Neural progenitor cell (in vitro differentiated cells): ENCODE results near the gene ZNF718. TPM values are rescaled to one million over a fixed set of nuclear protein-coding genes. Genes with fewer than 3 reads are reported as not detected.
"Not testable (repeated sequence)": the region's sequence is repeated elsewhere in the genome, so short reads cannot be mapped to it uniquely, and the experiment has no call there.

Source experiments
- DNase-seq: peaks from one replicate; pipeline ENCODE4 v3.0.0-alpha.2; 2016; ENCODE audit warnings: low spot score
- H2AFZ ChIP-seq: fragments of 200-600 bp; sonication (generic); replicated peaks from 2 replicates; pipeline ENCODE4 v1.6.1; 2016; ENCODE audit warnings: antibody characterized with exemption
- H3F3A ChIP-seq: fragments of 200-600 bp; sonication (generic); 2 replicates; pipeline ENCODE4 v1.6.1; 2016; ENCODE audit warnings: antibody characterized with exemption, low read depth
- H3K27ac ChIP-seq: fragments of 200-600 bp; sonication (generic); 2 replicates; pipeline ENCODE4 v1.5.1; 2016; ENCODE audit warnings: mild to moderate bottlenecking
- H3K27me3 ChIP-seq: fragments of 200-600 bp; sonication (generic); 2 replicates; pipeline ENCODE4 v1.6.1; 2016; ENCODE audit warnings: mild to moderate bottlenecking, moderate library complexity
- H3K36me3 ChIP-seq: fragments of 200-600 bp; sonication (generic); 2 replicates; pipeline ENCODE4 v1.5.1; 2016
- H3K4me1 ChIP-seq: fragments of 200-600 bp; sonication (generic); 2 replicates; pipeline ENCODE4 v1.6.1; 2016; ENCODE audit warnings: mixed run types
- H3K4me2 ChIP-seq: fragments of 200-600 bp; sonication (generic); 2 replicates; pipeline ENCODE4 v1.6.1; 2016
- H3K4me3 ChIP-seq: fragments of 200-600 bp; sonication (generic); 2 replicates; pipeline ENCODE4 v1.5.1; 2016
- H3K79me2 ChIP-seq: fragments of 200-600 bp; sonication (generic); 2 replicates; pipeline ENCODE4 v1.6.1; 2016; ENCODE audit warnings: low read depth
- H3K9ac ChIP-seq: fragments of 200-600 bp; sonication (generic); 2 replicates; pipeline ENCODE4 v1.6.1; 2016
- H3K9me3 ChIP-seq: fragments of 200-600 bp; sonication (generic); 2 replicates; pipeline ENCODE4 v1.5.1; 2016; ENCODE audit warnings: low read depth
- H4K20me1 ChIP-seq: fragments of 200-600 bp; sonication (generic); 2 replicates; pipeline ENCODE4 v1.6.1; 2016; ENCODE audit warnings: low read depth
- H3K27ac Mint-ChIP-seq: 3 replicates; pipeline ENCODE4 v1.8.0; 2021; ENCODE audit warnings: mixed read lengths
- H3K27me3 Mint-ChIP-seq: 2 replicates; pipeline ENCODE4 v1.8.0; 2022; ENCODE audit warnings: low read depth, mild to moderate bottlenecking, inconsistent platforms, moderate library complexity, mixed read lengths; ENCODE audit not compliant: insufficient read depth
- H3K36me3 Mint-ChIP-seq: 3 replicates; pipeline ENCODE4 v1.8.0; 2021; ENCODE audit warnings: mixed read lengths
- H3K4me1 Mint-ChIP-seq: 3 replicates; pipeline ENCODE4 v1.8.0; 2021; ENCODE audit warnings: mixed read lengths
- H3K4me3 Mint-ChIP-seq: 3 replicates; pipeline ENCODE4 v1.8.0; 2021; ENCODE audit warnings: mild to moderate bottlenecking, moderate library complexity, mixed read lengths
- H3K9me3 Mint-ChIP-seq: 3 replicates; pipeline ENCODE4 v1.8.0; 2020; ENCODE audit warnings: mixed read lengths
- CTCF ChIP-seq: fragments of 200-600 bp; sonication (generic); IDR thresholded peaks from 2 replicates; pipeline ENCODE4 v1.5.1; 2017; ENCODE audit warnings: antibody characterized with exemption, mild to moderate bottlenecking
- EZH2 ChIP-seq: fragments of 200-600 bp; sonication (generic); IDR thresholded peaks from 2 replicates; pipeline ENCODE4 v1.6.1; 2017; ENCODE audit warnings: antibody characterized with exemption, mild to moderate bottlenecking, moderate library complexity
- EZH2phosphoT487 ChIP-seq: fragments of 200-600 bp; sonication (generic); IDR thresholded peaks from 2 replicates; pipeline ENCODE4 v1.6.1; 2017; ENCODE audit warnings: antibody characterized with exemption
- total RNA-seq: library from RNA; depleted of rRNA; stranded (reverse); fragments of >200 nt; gene quantifications from 2 replicates; pipeline ENCODE4 v1.2.3, GENCODE V29; 2015; ENCODE audit warnings: low replicate concordance

Gene ZNF718
- total RNA-seq, 1 donor from 2014 or later, result 15.4 TPM

- Histone ChIP-seq H3K27me3 (no peaks in the 10 kb centered on the region), H3K79me2 (peaks cover 40% of the 10 kb centered on the region), H4K20me1 (no peaks in the 10 kb centered on the region), H3K4me2 (no peak overlapping the region), H3K9ac (no peak overlapping the region), H3K27ac (no peak overlapping the region), H3K9me3 (peaks cover 82% of the 10 kb centered on the region), H3F3A (peaks cover 18% of the 10 kb centered on the region), H2AFZ (no peak overlapping the region), H3K4me1 (no peaks in the 10 kb centered on the region), H3K4me3 (peak overlapping the region; percentile 0), H3K36me3 (peaks cover 64% of the 10 kb centered on the region)
- Mint-ChIP-seq H3K27ac (no peak overlapping the region), H3K9me3 (peaks cover 77% of the 10 kb centered on the region), H3K4me3 (no peak overlapping the region), H3K36me3 (peaks cover 34% of the 10 kb centered on the region), H3K4me1 (no peaks in the 10 kb centered on the region), H3K27me3 (no peaks in the 10 kb centered on the region)
- no peak for DNase-seq
- TF ChIP-seq EZH2, result no peak
- no peak for TF ChIP-seq CTCF
- no peak for TF ChIP-seq EZH2phosphoT487
Measured at GRCh38 chr4:161496-162284, 37.4 kb downstream of the ZNF718 start.

DNA sequence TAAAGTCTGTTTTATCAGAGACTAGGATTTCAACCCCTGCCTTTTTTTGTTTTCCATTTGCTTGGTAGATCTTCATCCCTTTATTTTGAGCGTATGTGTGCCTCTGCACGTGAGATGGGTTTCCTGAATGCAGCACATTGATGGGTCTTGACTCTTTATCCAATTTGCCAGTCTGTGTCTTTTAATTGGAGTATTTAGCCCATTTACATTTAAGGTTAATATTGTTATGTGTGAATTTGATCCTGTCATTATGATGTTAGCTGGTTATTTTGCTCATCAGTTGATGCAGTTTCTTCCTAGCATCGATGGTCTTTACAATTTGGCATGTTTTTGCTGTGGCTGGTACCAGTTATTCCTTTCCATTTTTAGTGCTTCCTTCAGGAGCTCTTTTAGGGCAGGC is 45.3 kb downstream of the ZNF718 start:
- not testable (repeated sequence) for DNase-seq, H3K4me1 Mint-ChIP-seq, H3K27me3 Mint-ChIP-seq, H3K4me1 ChIP-seq, H3K27ac Mint-ChIP-seq, H3K4me3 ChIP-seq, H3K4me3 Mint-ChIP-seq, H4K20me1 ChIP-seq, H3F3A ChIP-seq, H3K27ac ChIP-seq, H2AFZ ChIP-seq, H3K27me3 ChIP-seq, H3K4me2 ChIP-seq, H3K9ac ChIP-seq
- H3K36me3 Mint-ChIP-seq, result peaks cover 16% of the 10 kb centered on the region
- Histone ChIP-seq H3K9me3 (peaks cover 50% of the 10 kb centered on the region), H3K79me2 (peaks cover 13% of the 10 kb centered on the region), H3K36me3 (peaks cover 20% of the 10 kb centered on the region)
- H3K9me3 Mint-ChIP-seq, result peaks cover 85% of the 10 kb centered on the region

DNA sequence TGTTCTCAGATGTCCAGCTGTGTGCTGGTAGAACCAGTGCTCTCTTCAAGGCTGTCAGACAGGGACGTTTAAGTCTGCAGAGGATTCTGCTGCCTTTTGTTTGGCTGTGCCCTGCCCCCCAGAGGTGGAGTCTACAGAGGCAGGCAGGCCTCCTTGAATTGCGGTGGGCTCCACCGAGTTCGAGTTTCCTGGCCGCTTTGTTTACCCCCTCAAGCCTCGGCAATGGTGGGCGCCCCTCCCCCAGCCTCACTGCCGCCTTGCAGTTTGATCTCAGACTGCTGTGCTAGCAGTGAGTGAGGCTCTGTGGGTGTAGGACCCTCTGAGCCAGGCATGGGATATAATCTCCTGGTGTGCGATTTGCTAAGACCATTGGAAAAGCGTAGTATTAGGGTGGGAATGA is 47.0 kb downstream of the ZNF718 start:
- H3K36me3 ChIP-seq, result peaks cover 16% of the 10 kb centered on the region
- Mint-ChIP-seq H3K36me3 (peaks cover 20% of the 10 kb centered on the region), H3K9me3 (peaks cover 86% of the 10 kb centered on the region)
- H3K4me3 ChIP-seq, H3K79me2 ChIP-seq, H4K20me1 ChIP-seq, H3K27ac ChIP-seq, H3K4me3 Mint-ChIP-seq, H3K4me1 ChIP-seq, H3K4me1 Mint-ChIP-seq, H3K9ac ChIP-seq, DNase-seq, H3K27me3 ChIP-seq, H3K4me2 ChIP-seq, H3K27me3 Mint-ChIP-seq, H3K27ac Mint-ChIP-seq, H3F3A ChIP-seq, H2AFZ ChIP-seq: not testable (repeated sequence)
- peaks cover 56% of the 10 kb centered on the region for H3K9me3 ChIP-seq

DNA sequence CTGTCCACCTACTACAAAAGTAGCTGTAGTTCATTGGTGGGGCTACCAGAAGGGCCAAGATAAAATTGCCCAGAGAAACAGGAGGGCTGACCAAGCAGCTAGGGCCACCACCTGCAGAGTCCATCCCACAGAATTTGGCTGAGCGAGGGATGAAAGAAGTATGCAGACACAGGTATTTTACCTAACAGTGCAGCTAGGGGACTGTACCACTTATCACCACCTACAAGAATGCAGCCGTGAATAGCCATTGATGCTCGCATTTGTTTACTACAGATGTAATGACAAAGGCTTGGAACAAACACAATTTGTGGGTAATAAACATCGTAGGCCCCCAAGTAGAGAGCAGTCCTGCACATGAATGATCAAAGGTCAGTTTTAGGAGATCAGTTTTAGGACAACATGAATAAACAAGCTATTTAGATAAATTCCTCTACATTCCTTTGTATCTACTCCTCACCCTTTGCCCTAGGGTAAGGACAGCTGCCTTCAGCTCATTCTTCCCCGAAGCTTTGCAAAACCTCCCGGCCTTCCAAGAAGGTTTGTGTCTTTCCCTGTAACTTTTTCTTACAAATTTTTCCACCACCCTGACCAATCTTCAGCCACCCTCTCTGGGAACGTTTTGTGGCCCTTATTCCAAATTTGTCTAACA is 49.5 kb downstream of the ZNF718 start:
- no peak overlapping the region for H3K9ac ChIP-seq
- no peak overlapping the region for H3K4me2 ChIP-seq
- H3K27me3 ChIP-seq, result no peaks in the 10 kb centered on the region
- no peak overlapping the region for H2AFZ ChIP-seq
- Mint-ChIP-seq H3K4me3 (no peak overlapping the region), H3K27ac (no peak overlapping the region), H3K9me3 (peaks cover 87% of the 10 kb centered on the region), H3K36me3 (peaks cover 26% of the 10 kb centered on the region), H3K4me1 (no peaks in the 10 kb centered on the region), H3K27me3 (peaks cover 5% of the 10 kb centered on the region)
- H3K79me2 ChIP-seq, result no peaks in the 10 kb centered on the region
- H4K20me1 ChIP-seq, result no peaks in the 10 kb centered on the region
- no peak overlapping the region for H3K4me3 ChIP-seq
- peaks cover 50% of the 10 kb centered on the region for H3K9me3 ChIP-seq
- H3F3A ChIP-seq, result no peaks in the 10 kb centered on the region
- TF ChIP-seq EZH2 (no peak), EZH2phosphoT487 (no peak), CTCF (no peak)
- DNase-seq, result no peak
- H3K27ac ChIP-seq, result no peak overlapping the region
- H3K36me3 ChIP-seq, result peaks cover 17% of the 10 kb centered on the region
- no peaks in the 10 kb centered on the region for H3K4me1 ChIP-seq
